ENCODE measurements around the gene PUS1. TPM values are rescaled to one million over a fixed set of nuclear protein-coding genes. Genes with fewer than 3 reads are reported as not detected.

The PUS1 gene
- total and polyA plus RNA-seq, 2 of the 4 experiments (the other 2 are of a cell fraction) = 14.0 to 36.7 TPM

- H2BK5ac ChIP-seq (ENCODE audit: low read depth, low read length, poor library complexity, severe bottlenecking) = no peak overlapping the region
- no peak overlapping the region for H2AK9ac ChIP-seq (replicated peaks; ENCODE audit: low read depth, low read length, poor library complexity)
- peak overlapping the region; percentile 33 for H2AFZ ChIP-seq (replicated peaks; ENCODE audit: low read length, poor library complexity)
- ChIA-PET CTCF (no interaction called here), POLR2A (ENCODE audit: unreplicated experiment) (no interaction called here)
- intact Hi-C loops (cut with micrococcal nuclease) (no loop called here), in situ Hi-C loops (cut with MboI; ENCODE audit: low sequenced_read_pairs) (no loop called here), dilution Hi-C loops (cut with HindIII; ENCODE audit: low sequenced_read_pairs, unreplicated experiment) (no loop called here)
- H3K9me3 ChIP-seq (ENCODE audit: control insufficient read depth, insufficient read depth, low read length) = peaks cover 5% of the 10 kb centered on the region; the same call in 1 of the 2 replicates
- no peaks in the 10 kb centered on the region for H3K79me1 ChIP-seq (ENCODE audit: low read depth in 1 of 2, low read length in 2 of 2)
- BruUV-seq (replicated peaks) = no TSS peak
- H3K4me2 ChIP-seq (ENCODE audit: low read depth, low read length) = no peak overlapping the region
- H4K8ac ChIP-seq (ENCODE audit: low read depth in 2 of 2, low read length in 2 of 2) = no peak overlapping the region
- no peak for TF ChIP-seq BHLHE40 (IDR thresholded peaks at IDR 0.05; ENCODE audit: low read depth, low read length)
- TF ChIP-seq NFE2L2 (IDR thresholded peaks at IDR 0.05; ENCODE audit: low read depth, low read length) = no peak
- TF ChIP-seq RFX5 (IDR thresholded peaks at IDR 0.05; ENCODE audit: low read depth, low read length) = no peak
- no peak for TF ChIP-seq MAZ (IDR thresholded peaks at IDR 0.05; ENCODE audit: borderline replicate concordance, low read depth, low read length)
- no peak for TF ChIP-seq CTCF (conservative IDR thresholded peaks at IDR 0.05; ENCODE audit: low read depth, low read length)
- no peak for TF ChIP-seq SMC3 (IDR thresholded peaks at IDR 0.05; ENCODE audit: low read depth, low read length)
- no peak for TF ChIP-seq RCOR1 (IDR thresholded peaks at IDR 0.05; ENCODE audit: insufficient replicate concordance, low read length)
- TF ChIP-seq MAFK (IDR thresholded peaks at IDR 0.05; ENCODE audit: low read depth, low read length) = no peak
- ATAC-seq (ENCODE audit: low read depth) = no peak
- 56% methylated on average over 2 of the region's 16 CpGs; no CpG with 5 or more reads in 1 of the 2 experiments for WGBS, 2 experiments (ENCODE audit: extremely low coverage in 2 of 2, insufficient read length in 1 of 2)
- no peak overlapping the region for H3K18ac ChIP-seq (ENCODE audit: low read depth, low read length)
- H3K9ac ChIP-seq (ENCODE audit: low read depth, low read length) = no peak overlapping the region
- H2AK5ac ChIP-seq (ENCODE audit: low read depth, low read length) = no peak overlapping the region
- no peak overlapping the region for H2BK20ac ChIP-seq (ENCODE audit: low read depth, low read length)
- H2BK15ac ChIP-seq (ENCODE audit: low read depth, low read length) = no peak overlapping the region
- no peak overlapping the region for H3K23ac ChIP-seq (ENCODE audit: low read depth, low read length)
- no peak overlapping the region for H3K14ac ChIP-seq (replicated peaks; ENCODE audit: low read depth, low read length)
- no peaks in the 10 kb centered on the region for H4K20me1 ChIP-seq (ENCODE audit: insufficient read depth, low read length)
- no peak overlapping the region for H2BK120ac ChIP-seq (ENCODE audit: low read depth, low read length)
- no peak overlapping the region for H4K91ac ChIP-seq (ENCODE audit: insufficient read depth, low read depth, low read length)
- no peaks in the 10 kb centered on the region for H3K4me1 ChIP-seq (ENCODE audit: control insufficient read depth, insufficient read depth, low read length)
- no peak overlapping the region for H3K56ac ChIP-seq (ENCODE audit: extremely low read depth, insufficient read depth, low read length)
- no peak for DNase-seq
- H3K4me3 ChIP-seq (ENCODE audit: insufficient read depth, low read depth, low read length) = no peak overlapping the region
- no peak overlapping the region for H3K4ac ChIP-seq (ENCODE audit: low read depth, low read length)
- no peaks in the 10 kb centered on the region for H3K9me1 ChIP-seq (ENCODE audit: insufficient read depth, low read length)
- H3K27me3 ChIP-seq (ENCODE audit: control insufficient read depth, insufficient read depth, low read length) = peaks cover 20% of the 10 kb centered on the region
- no peak overlapping the region for H3K27ac ChIP-seq (ENCODE audit: insufficient read depth, low read length)
- H3K36me3 ChIP-seq (ENCODE audit: control insufficient read depth, insufficient read depth, low read length) = no peaks in the 10 kb centered on the region
- H4K5ac ChIP-seq (ENCODE audit: low read depth, low read length) = no peak overlapping the region
Observed at GRCh38 chr12:131882804-131883520, 46.1 kb upstream of the PUS1 start.

All from IMR-90 (cell line).